Kidney (tissue), 14 donors: Measurements from ENCODE around the gene PFKFB2. TPM values are rescaled to one million over a fixed set of nuclear protein-coding genes. Genes with fewer than 3 reads are reported as not detected.

Experiments used
- DNase-seq, 5 donors: peaks; one replicate each; pipeline ENCODE4 v3.0.0-alpha.2; 2013 to 2020
- FAIRE-seq: peaks from 2 replicates; lab custom pipeline; 2012; peaks lifted over from hg19 to GRCh38; lab: Jason Lieb, UNC
- H3K27ac ChIP-seq, 2 donors: one replicate each; pipeline ENCODE4 v1.7.0; 2013; ENCODE audit warnings: low read depth in 2 of 2, low read length in 2 of 2, inconsistent platforms in 1 of 2
- H3K27me3 ChIP-seq: one replicate; pipeline ENCODE4 v1.7.1; 2013; ENCODE audit warnings: low read length, inconsistent platforms; ENCODE audit not compliant: control insufficient read depth, insufficient read depth
- H3K36me3 ChIP-seq, 3 donors: one replicate each; pipeline versions ENCODE4 v1.7.0 to v1.7.1; 2013; ENCODE audit warnings: low read length in 3 of 3, control low read depth in 1 of 3, inconsistent platforms in 1 of 3; ENCODE audit not compliant: insufficient read depth in 3 of 3, control insufficient read depth in 2 of 3
- H3K4me1 ChIP-seq, 3 donors: one replicate each; pipeline versions ENCODE4 v1.7.0 to v1.7.1; 2013; ENCODE audit warnings: low read length in 3 of 3, inconsistent platforms in 1 of 3, low read depth in 1 of 3; ENCODE audit not compliant: control insufficient read depth in 2 of 3, insufficient read depth in 2 of 3
- H3K4me3 ChIP-seq, 3 donors: one replicate each; pipeline versions ENCODE4 v1.7.0 to v1.8.1; 2013; ENCODE audit warnings: low read length in 3 of 3, control low read depth in 1 of 3, inconsistent platforms in 1 of 3
- H3K9ac ChIP-seq, 3 donors: one replicate each; pipeline versions ENCODE4 v1.7.0 to v1.7.1; 2013; ENCODE audit warnings: low read length in 3 of 3, control low read depth in 1 of 3, inconsistent platforms in 1 of 3
- H3K9me3 ChIP-seq, 3 donors: one replicate each; pipeline versions ENCODE4 v1.7.0 to v1.7.1; 2013; ENCODE audit warnings: low read length in 3 of 3, control low read depth in 1 of 3, inconsistent platforms in 1 of 3; ENCODE audit not compliant: control insufficient read depth in 2 of 3, insufficient read depth in 1 of 3
- intact Hi-C: fragments of 100-400 bp; cut with DNase I; formaldehyde crosslinking; loops from one replicate; pipeline ENCODE4 v1.11.1; 2022
- polyA plus RNA-seq: library from polyadenylated mRNA; stranded (reverse); fragments of 350-450 nt; fragmentation: Illumina TruSeq; extraction: RNeasy Lipid Tissue Mini Kit (QIAGEN cat#74804); gene quantifications from one replicate; pipeline ENCODE4 v1.2.3, GENCODE V29; 2014; ENCODE audit warnings: low read depth, low replicate concordance; ENCODE audit not compliant: insufficient read depth
- total RNA-seq: library from RNA; stranded (reverse); fragmentation: NEBNext Ultra II Directional; extraction: Animal tissue kit (Norgen Biotek cat#: 25700); gene quantifications from one replicate; pipeline ENCODE4 v1.2.1, GENCODE V29; 2021
- TF ChIP-seq, protein P1 (sequence below): IDR thresholded peaks from 3 replicates; pipeline ENCODE4 v1.5.1; 2012; ENCODE audit warnings: mild to moderate bottlenecking, moderate library complexity, borderline replicate concordance; ENCODE audit not compliant: insufficient read depth; ENCODE audit errors: extremely low read depth
- donor health status: control.
- donor health status: control.
- donor health status: control.
- donor health status: control.
- donor health status: control.
- donor health status: DM: yes; HTN: yes; CAD: no.
- donor health status: Normal renal cell carcinoma (clear cell type).

Gene PFKFB2
- total and polyA plus RNA-seq, 2 donors from 2014 or later, result 20.6 to 21.7 TPM

- Histone ChIP-seq H3K27me3 (no peaks in the 10 kb centered on the region), H3K27ac (no peak overlapping the region), H3K9me3 (no peaks in the 10 kb centered on the region), H3K4me1 (peaks cover 0 to 4% (median 3%) of the 10 kb centered on the region in 3 donors), H3K4me3 (no peak overlapping the region), H3K36me3 (peaks cover 0 to 11% (median 1%) of the 10 kb centered on the region in 3 donors), H3K9ac (no peak overlapping the region)
- FAIRE-seq (no peak), DNase-seq (no peak)
- intact Hi-C loops, result loop anchor here (10.0 kb wide), 1 partner anchor 321 kb away; no protein-coding TSS in a partner anchor
- TF ChIP-seq, protein P1, sequence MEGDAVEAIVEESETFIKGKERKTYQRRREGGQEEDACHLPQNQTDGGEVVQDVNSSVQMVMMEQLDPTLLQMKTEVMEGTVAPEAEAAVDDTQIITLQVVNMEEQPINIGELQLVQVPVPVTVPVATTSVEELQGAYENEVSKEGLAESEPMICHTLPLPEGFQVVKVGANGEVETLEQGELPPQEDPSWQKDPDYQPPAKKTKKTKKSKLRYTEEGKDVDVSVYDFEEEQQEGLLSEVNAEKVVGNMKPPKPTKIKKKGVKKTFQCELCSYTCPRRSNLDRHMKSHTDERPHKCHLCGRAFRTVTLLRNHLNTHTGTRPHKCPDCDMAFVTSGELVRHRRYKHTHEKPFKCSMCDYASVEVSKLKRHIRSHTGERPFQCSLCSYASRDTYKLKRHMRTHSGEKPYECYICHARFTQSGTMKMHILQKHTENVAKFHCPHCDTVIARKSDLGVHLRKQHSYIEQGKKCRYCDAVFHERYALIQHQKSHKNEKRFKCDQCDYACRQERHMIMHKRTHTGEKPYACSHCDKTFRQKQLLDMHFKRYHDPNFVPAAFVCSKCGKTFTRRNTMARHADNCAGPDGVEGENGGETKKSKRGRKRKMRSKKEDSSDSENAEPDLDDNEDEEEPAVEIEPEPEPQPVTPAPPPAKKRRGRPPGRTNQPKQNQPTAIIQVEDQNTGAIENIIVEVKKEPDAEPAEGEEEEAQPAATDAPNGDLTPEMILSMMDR, result no peak
Observed at GRCh38 chr1:207084232-207084631, 31.2 kb downstream of the PFKFB2 start.

- TF ChIP-seq, protein P1, result peak; percentile 58
- intact Hi-C loops, result loop anchor here (10.0 kb wide), 1 partner anchor 320 kb away; no protein-coding TSS in a partner anchor
- Histone ChIP-seq H3K9me3 (no peaks in the 10 kb centered on the region), H3K36me3 (peaks cover 0 to 6% (median 0%) of the 10 kb centered on the region in 3 donors), H3K27ac (no peak overlapping the region), H3K27me3 (no peaks in the 10 kb centered on the region), H3K9ac (no peak overlapping the region), H3K4me1 (peaks cover 0 to 4% (median 3%) of the 10 kb centered on the region in 3 donors), H3K4me3 (no peak overlapping the region)
- FAIRE-seq (no peak), DNase-seq (peak in 4 of 5 donors; percentile 53 to 90 (median 78))
Observed at GRCh38 chr1:207084701-207085180, 31.7 kb downstream of the PFKFB2 start.

- DNase-seq, result no peak
- no peak for FAIRE-seq
- H3K9me3 ChIP-seq, result no peaks in the 10 kb centered on the region
- peaks cover 0 to 4% (median 3%) of the 10 kb centered on the region in 3 donors for H3K4me1 ChIP-seq
- no peak overlapping the region for H3K4me3 ChIP-seq
- H3K36me3 ChIP-seq, result no peaks in the 10 kb centered on the region
- H3K27me3 ChIP-seq, result no peaks in the 10 kb centered on the region
- H3K27ac ChIP-seq, result no peak overlapping the region
- TF ChIP-seq, protein P1, result no peak
- intact Hi-C loops, result loop anchor here (10.0 kb wide), 1 partner anchor 319 kb away; no protein-coding TSS in a partner anchor
- H3K9ac ChIP-seq, result no peak overlapping the region
Observed at GRCh38 chr1:207085887-207086286, 32.8 kb downstream of the PFKFB2 start.
